NCI-H1105 treated with DMSO at 0.1 percent for 48 hours (cell line): ENCODE data around the gene VIL1.

Experiments used
- DNase-seq: peaks from one replicate; lab custom pipeline; 2025; lab: John Stamatoyannopoulos, UW

VIL1 gene

DNA sequence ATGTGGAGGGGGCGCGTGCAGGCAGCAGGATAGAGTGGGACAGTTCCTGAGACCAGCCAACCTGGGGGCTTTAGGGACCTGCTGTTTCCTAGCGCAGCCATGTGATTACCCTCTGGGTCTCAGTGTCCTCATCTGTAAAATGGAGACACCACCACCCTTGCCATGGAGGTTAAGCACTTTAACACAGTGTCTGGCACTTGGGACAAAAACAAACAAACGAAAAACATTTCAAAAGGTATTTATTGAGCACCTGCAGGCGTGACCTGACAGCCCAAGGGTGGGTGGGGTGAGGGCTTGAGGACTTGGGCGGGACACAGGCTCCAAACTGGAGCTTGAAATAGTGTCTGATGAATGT, 23.9 kb upstream of the VIL1 start:
- no peak for DNase-seq

DNA sequence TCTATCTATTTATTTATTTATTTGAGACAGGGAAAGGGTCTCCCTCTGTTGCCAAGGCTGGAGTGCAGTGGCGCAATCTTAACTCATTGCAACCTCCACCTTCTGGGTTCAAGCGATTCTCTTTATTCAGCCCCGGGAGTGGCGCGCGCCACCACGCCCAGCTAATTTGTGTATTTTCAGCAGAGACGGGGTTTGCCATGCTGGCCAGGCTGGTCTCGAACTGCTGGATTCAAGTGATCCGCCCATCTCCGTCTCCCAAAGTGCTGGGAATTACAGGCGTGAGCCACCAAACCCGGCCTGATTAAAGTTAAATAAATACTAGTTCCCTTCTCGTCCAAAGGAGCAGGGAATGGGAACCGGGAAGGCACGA, 23.5 kb upstream of the VIL1 start:
- DNase-seq, result no peak

DNA sequence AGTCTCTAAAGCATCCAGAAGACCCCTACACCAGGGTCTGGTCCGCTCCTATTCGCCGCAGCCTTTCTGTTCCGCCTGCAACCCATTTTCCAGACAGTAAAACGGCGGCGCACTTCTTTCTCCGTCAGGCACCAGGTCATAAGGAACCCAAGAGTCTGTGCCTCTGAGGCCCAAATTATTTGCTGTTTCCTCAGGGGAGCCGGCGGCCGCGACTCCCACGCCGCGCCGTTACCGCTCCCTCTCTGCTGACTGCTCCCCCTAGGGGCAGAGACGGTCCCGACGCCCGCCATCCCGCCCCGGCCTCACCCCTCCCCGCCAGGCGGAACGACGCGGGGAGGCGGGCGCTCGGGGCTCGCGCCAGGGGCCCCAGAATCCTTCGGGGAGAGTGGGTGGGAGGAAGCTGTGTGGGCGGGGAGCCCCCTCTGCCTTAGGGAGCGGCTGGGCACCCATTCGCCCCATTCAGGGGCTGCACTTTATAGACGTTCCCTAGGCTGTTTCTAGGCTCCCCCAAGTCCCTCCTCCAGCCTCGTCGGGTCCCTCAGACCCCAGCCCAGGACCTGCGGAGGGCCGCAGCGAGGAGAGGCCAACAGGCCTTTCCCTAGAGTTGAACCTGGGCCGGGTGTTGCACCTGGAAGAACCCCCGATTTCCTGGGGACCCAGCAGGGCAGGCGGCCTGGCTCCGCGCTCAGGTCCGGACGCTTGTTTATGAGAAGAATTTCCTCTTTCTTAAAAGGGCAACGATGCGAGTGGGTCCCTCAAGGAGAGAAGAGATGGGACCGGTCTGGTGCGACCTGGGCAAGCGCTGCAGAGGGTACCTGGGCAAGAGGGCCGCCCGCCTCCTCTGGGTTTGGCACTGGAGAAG, 22.9 kb upstream of the VIL1 start:
- DNase-seq, result peak; percentile 89

DNA sequence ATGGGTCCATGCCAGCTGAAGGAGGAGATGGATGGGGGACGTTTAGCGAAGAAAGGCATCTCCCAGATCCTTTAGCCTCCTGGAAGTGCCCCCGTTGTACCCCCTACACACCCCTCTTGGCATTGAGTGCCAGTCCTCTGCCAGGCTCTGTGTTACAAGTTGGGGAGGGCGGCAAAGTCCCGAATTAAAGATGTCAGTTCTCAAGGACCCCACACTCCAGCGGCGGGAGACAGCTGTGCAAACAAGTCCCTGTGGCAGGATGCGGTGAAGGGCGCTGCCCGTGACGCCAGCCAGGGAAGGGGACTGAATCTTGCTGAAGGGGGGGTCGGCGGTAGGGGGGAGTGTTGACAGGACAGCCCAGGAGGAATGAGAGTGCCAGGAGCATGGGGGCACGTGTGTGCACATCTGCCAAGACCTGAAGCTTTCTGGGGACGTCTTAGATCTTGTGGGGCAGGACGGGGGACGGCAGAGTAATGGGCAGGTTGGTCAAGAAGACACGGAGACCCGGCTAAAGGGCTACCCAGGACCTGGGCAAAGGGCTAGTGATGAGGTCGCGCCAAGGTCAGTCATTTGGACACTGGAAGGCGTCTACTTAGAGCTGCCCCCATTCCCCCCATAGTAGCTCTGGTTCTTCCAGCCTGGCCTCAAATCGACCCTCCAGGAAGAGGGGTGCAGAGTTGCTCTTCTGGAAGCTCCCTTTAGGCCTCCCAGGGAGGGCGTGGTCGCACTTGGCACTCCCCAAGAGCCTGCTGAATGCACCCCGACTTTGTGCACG, 22.0 kb upstream of the VIL1 start:
- peak; percentile 89 for DNase-seq

DNA sequence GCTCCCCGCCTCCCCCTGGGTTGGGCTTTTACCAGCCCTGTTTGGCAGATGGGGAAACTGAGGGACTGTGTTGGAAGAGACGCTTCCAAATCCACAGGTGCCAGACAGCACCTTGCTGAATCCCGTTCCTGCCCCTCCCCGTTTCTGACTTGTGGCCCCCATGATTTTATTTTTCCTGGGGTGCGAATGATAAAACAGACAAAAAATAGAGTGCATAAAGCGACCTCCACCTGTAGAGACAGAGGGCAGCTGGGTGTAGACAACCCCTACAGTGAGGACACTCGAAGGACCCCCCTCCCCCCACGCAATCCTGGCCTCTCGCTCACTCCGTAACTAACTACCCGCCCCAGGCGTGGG, 21.5 kb upstream of the VIL1 start:
- DNase-seq, result no peak

DNA sequence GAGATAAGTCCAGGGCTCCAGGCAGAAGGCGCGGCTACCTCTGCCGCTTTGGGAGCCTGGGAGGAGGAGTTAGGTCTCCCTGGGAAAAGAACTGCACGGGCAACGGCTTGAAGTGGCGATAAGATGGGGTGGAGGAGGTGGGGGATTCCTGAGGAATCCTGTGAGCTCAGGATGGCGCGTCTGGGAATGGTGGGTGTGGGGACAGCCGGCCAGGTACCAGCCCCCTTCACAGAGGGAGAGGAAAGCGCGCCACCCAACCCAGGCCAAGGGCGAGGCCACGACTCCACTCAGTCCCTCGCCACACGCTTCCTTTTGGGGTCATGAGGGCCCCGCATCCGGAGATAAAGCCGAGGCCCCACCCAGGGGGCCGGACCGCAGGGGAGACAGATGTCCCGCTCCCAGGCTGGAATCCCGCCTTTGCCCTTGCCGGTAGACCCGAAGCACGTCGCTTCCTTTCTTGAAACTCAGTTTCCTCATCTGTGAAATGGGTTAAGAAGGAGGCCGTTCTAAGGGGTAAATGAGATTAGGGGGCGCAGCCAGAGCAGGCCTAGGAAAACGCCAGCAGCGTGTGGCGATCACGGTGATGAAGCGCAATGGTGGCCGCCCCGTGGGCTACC, 21.0 kb upstream of the VIL1 start:
- peak; percentile 61 for DNase-seq

DNA sequence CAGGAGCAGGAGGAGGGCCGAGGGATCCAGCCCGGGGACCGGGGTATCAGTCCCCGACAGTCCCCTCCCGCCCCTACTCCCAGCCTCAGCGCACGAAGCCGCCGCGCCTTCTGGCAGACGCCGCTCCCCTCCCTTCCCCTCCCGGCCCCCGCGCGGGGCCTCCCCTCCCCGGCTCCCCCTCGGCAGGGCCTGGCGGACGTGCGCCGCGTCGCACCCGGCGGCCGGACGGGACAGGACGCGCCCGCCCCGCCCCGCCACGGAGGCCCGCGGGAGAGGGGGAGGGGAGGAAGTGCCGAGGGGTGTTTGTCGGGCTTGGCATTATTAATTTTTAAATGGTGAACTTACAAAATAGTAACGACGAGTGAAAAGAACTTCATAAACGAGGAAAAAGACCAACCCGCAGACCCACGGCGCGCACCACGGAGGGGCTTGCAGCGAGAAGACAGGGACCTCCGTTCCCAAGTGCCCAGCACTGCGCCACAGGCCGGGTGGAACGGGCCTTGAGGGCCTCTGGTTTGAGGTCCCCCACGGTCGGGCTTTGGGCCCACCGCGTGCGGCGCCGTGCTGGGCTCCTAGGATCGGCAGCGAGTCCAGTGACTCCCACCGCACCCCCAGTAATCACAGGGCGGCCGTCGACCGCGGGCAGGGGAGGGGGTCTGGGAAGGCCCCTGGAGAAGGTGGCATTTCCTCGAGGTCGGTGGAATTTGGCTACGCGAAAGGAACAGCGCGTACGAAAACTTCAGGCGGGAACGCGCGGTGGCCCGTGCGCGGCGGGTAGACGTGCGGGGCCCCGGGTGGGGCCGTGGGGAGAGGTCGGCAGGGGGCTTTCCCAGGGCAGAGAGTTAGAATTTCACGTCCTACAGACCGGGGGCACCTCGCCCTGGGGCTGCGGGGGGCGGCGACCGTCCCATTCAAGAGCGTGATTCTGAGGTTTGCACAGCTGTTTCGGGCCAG, 20.2 kb upstream of the VIL1 start:
- DNase-seq, result peak; percentile 21

DNA sequence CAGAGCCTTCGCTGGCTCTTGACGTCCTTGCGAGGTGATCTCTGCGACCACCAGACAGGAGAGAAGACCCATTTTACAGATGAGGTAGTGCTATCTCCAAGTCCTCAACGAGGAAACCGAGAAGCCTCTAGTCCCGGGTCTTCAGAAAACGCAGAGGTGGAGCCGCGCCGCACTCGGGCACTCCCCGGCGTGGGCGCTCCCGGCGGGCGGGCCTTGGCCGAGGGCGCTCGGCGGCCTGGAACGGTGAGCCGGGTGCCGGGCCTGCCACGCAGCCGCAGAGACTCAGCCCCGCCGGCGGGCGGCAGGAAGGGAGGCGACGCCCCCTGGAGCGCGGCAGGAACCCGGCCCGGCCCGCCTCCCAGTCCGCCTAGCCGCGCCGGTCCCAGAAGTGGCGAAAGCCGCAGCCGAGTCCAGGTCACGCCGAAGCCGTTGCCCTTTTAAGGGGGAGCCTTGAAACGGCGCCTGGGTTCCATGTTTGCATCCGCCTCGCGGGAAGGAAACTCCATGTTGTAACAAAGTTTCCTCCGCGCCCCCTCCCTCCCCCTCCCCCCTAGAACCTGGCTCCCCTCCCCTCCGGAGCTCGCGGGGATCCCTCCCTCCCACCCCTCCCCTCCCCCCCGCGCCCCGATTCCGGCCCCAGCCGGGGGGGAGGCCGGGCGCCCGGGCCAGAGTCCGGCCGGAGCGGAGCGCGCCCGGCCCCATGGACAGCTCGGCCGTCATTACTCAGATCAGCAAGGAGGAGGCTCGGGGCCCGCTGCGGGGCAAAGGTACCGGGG, 19.3 kb upstream of the VIL1 start, which contains the start of gene CTDSP1:
TSS of gene CTDSP1 (plus strand) at position 478 of the 776 bp plus-strand sequence. CDS start at position 701, 223 bp downstream.
- peak; percentile 85 for DNase-seq

DNA sequence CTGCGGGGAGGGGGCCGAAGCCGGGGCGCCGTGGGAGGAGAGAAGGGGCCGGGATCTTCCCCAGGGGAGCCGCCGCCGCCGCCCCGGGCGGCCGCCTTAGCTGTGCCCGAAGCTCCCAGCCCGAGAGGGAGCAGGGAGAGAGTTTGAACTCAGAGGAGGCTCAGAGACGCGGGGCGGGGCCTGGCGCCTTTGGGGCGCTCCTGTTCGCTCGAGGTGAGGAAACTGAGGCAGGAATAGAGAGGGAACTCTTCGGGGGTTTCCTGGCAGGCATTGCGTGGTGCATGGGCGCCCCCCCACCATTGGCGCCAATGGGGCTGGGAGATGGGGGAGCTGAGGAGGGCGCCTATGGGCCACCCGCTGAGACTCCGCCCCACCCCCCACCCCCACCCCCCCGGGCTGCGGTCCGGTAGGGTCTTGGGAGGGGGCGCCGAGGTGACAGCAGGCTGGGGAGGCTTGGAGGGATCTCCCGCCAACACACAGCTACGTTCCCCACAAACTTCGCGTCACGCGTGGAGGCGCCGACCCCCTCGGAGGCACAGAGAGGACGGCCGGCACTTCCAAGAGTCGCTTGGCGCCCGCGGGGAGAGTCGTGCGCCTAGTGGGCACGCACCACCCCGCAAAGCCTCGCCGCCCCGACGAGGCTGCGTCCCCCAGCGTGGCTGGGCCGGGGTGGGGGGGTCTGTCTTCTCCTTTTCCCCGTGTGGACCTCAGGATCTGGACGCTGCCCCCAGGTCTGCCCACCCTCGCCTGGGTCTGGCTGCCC, 18.6 kb upstream of the VIL1 start:
- DNase-seq, result no peak

DNA sequence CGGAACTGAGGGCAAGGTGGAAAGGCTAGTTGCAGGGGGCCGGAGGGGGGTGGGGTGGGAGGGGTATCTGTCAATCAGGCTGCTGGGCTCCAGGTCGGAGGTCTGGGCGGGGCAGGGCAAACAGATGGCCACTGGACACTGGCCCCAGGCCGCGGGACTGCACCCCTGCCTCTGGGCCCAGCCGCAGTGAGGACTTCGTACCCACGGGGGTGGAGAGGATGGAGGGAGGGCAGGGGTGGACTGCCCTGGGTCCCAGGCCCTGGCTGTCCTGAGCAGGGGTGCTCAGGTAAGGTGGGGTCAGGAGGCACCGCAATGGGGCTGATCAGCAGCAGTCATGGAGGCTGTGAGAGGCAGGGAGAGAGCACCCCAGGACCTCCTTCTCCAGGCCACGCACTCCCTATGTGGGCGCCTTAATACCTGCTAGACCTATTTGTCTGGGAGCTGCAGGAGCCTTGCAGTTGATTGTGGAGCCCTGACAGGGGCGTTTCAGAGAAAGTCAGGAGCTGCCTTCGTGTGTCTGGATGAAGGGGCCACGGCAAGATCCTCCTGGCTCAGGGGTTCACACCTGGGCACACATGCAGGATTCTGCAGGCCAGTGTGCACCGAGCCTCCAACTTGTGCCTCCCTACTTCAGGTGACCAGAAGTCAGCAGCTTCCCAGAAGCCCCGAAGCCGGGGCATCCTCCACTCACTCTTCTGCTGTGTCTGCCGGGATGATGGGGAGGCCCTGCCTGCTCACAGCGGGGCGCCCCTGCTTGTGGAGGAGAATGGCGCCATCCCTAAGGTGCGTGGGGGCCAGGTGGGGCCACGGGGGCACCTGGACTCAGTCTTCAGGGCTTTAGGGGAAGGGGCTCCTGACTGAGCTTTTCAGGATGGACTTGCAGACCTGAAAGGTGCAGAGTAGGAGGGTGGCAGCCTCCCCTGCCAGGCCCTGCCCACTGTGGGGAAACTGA, 17.7 kb upstream of the VIL1 start:
- no peak for DNase-seq

DNA sequence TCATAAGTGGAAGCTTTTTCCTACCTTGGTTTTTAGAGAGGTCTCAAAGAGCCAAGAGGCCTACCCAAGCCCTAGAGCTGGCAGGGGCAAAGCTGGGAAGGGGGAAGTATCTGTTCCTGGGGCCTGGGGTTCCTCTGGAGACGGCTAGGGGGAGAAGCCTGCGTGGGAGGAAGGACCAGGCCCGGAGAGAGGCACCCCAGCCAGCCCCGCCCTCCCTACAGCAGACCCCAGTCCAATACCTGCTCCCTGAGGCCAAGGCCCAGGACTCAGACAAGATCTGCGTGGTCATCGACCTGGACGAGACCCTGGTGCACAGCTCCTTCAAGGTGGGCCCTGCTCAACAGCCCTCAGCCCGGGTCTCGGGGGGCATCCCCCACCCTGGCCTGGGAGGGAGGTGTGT, 17.0 kb upstream of the VIL1 start:
- DNase-seq, result no peak

DNA sequence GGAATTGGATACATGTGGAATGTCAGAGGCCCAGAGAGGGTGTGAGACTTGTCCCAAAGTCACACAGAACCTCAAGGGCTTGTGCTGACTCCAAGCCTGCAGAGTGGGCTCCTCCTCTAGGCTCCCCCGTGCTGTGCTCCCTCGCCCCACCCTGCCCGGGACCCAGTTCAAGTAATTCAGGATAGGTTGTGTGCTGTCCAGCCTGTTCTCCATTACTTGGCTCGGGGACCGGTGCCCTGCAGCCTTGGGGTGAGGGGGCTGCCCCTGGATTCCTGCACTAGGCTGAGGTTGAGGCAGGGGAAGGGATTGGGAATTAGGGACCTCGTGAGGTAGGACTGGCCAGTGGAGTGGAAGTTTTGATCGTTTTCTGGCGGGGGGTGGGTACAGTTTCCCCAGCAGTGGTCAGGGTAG, 16.4 kb upstream of the VIL1 start:
- DNase-seq, result no peak

DNA sequence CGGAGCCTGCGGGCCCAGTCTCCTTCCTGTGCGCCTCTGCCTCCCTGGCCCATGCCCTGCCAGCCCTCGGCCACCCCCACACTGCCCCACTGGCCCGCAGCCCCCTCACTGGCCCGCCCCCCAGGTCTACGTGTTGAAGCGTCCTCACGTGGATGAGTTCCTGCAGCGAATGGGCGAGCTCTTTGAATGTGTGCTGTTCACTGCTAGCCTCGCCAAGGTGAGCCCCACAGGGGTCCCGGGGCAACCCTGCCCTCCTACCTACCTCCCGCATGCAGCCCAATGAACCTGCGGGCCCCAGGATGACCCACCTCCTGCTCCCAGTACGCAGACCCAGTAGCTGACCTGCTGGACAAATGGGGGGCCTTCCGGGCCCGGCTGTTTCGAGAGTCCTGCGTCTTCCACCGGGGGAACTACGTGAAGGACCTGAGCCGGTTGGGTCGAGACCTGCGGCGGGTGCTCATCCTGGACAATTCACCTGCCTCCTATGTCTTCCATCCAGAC, 16.0 kb upstream of the VIL1 start:
- no peak for DNase-seq

DNA sequence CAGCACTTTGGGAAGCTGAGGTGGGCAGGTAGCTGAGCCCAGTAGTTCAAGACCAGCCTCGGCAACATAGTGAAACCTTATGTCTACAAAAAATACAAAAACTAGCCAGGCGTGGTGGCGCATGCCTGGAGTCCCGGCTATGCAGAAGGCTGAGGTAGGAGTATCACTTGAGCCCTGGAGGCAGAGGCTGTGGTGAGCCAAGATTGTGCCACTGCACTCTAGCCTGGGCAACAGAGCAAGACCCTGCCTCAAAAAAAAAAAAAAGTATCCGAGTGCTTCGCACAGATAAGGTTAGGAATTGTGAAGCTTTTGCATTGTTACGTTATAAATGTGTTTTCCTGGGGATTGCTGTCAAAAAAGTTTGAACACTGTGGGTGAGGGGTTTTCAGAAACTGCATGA, 15.1 kb upstream of the VIL1 start:
- DNase-seq, result no peak

DNA sequence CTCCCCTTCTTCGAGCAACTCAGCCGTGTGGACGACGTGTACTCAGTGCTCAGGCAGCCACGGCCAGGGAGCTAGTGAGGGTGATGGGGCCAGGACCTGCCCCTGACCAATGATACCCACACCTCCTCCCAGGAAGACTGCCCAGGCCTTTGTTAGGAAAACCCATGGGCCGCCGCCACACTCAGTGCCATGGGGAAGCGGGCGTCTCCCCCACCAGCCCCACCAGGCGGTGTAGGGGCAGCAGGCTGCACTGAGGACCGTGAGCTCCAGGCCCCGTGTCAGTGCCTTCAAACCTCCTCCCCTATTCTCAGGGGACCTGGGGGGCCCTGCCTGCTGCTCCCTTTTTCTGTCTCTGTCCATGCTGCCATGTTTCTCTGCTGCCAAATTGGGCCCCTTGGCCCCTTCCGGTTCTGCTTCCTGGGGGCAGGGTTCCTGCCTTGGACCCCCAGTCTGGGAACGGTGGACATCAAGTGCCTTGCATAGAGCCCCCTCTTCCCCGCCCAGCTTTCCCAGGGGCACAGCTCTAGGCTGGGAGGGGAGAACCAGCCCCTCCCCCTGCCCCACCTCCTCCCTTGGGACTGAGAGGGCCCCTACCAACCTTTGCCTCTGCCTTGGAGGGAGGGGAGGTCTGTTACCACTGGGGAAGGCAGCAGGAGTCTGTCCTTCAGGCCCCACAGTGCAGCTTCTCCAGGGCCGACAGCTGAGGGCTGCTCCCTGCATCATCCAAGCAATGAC, 14.4 kb upstream of the VIL1 start:
- DNase-seq, result no peak

DNA sequence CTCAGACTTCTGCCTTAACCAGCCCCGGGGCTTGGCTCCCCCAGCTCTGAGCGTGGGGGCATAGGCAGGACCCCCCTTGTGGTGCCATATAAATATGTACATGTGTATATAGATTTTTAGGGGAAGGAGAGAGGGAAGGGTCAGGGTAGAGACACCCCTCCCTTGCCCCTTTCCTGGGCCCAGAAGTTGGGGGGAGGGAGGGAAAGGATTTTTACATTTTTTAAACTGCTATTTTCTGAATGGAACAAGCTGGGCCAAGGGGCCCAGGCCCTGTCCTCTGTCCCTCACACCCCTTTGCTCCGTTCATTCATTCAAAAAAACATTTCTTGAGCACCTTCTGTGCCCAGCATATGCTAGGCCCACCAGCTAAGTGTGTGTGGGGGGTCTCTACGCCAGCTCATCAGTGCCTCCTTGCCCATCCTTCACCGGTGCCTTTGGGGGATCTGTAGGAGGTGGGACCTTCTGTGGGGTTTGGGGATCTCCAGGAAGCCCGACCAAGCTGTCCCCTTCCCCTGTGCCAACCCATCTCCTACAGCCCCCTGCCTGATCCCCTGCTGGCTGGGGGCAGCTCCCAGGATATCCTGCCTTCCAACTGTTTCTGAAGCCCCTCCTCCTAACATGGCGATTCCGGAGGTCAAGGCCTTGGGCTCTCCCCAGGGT, 13.7 kb upstream of the VIL1 start:
- DNase-seq, result no peak

DNA sequence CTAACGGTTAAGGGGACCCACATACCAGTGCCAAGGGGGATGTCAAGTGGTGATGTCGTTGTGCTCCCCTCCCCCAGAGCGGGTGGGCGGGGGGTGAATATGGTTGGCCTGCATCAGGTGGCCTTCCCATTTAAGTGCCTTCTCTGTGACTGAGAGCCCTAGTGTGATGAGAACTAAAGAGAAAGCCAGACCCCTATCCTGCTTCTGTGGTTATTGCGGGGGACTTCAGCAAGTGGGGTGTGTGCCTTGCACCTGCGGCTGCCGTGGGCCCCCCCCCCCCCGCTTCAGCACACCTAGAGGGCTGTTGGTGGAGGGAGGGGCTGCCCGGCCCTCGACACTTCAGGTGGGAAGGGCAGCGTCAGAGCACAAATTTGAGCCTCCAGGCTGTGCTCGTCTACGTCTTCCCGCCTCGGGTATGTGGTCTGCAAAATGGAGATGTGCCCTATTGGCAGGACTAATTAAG, 13.1 kb upstream of the VIL1 start:
- DNase-seq, result peak; percentile 57
